Adrenal gland (tissue), 5 donors: ENCODE data around the gene PLXNA2.

Experiments
- POLR2A ChIP-seq, 2 donors: fragments of 450-650 bp; IDR thresholded peaks; one replicate each; pipeline ENCODE4 v1.6.1; 2017; ENCODE audit warnings: antibody characterized with exemption in 2 of 2, mild to moderate bottlenecking in 2 of 2, moderate library complexity in 1 of 2
- TF ChIP-seq, protein P1 (sequence below), 6 experiments: fragments of 450-650 bp in 4 of 6; fragments of 200-600 bp in 2 of 6; sonication (generic) in 1 of 6; IDR thresholded peaks; 1 replicate in 5 of 6; 2 replicates in 1 of 6; pipeline versions ENCODE4 v1.5.1 to v1.8.0; 2016 to 2021; ENCODE audit warnings: antibody characterized with exemption in 6 of 6, mild to moderate bottlenecking in 2 of 6, moderate library complexity in 1 of 6
- donor health status: DM: no; HTN: no; CAD: no.

DNA sequence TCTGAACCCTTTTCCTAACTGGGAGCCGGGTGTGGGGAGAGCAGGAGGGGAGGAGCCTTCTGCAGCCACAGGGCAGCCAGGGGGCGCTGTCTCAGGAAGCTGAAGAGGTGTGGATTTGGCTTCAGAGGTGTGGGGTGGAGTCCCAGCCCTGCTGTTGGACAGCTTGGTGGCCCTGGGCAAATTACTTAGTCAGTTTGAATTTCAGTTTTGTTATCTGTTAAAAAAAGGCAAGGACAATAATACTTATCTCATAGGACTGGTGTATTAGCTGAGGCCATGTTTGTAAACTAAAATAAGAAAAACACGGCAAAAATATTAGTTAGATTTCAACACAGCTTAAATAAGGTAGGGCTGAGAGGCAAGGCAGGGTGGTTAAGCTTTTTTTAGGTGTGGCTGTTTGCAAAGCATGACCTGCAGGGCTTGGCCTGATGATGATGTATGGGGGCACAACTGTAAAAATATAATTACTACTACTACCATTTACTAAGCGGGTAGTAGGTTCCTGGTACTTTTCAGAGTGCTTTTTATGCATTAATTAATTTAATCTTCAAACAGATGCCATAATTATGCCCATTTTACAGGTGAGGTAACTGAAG, 111.8 kb downstream of the PLXNA2 start:
- TF ChIP-seq, protein P1, sequence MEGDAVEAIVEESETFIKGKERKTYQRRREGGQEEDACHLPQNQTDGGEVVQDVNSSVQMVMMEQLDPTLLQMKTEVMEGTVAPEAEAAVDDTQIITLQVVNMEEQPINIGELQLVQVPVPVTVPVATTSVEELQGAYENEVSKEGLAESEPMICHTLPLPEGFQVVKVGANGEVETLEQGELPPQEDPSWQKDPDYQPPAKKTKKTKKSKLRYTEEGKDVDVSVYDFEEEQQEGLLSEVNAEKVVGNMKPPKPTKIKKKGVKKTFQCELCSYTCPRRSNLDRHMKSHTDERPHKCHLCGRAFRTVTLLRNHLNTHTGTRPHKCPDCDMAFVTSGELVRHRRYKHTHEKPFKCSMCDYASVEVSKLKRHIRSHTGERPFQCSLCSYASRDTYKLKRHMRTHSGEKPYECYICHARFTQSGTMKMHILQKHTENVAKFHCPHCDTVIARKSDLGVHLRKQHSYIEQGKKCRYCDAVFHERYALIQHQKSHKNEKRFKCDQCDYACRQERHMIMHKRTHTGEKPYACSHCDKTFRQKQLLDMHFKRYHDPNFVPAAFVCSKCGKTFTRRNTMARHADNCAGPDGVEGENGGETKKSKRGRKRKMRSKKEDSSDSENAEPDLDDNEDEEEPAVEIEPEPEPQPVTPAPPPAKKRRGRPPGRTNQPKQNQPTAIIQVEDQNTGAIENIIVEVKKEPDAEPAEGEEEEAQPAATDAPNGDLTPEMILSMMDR (IDR thresholded peaks at IDR 0.05): peak; percentile 64 to 80 (median 74)
- no peak for TF ChIP-seq POLR2A (IDR thresholded peaks at IDR 0.05)
